PFSK-1 (cell line): ENCODE data around the gene MANSC4.

Experiments
- FOXP2 ChIP-seq: optimal IDR thresholded peaks from 2 replicates; pipeline ENCODE3; 2011; ENCODE audit warnings: borderline replicate concordance, control low read depth, inconsistent platforms; ENCODE audit not compliant: insufficient read depth; ENCODE audit errors: extremely low read length, extremely low read depth
- POLR2AphosphoS5 ChIP-seq: IDR thresholded peaks from 2 replicates; pipeline ENCODE4 v1.6.1; 2012; ENCODE audit warnings: low read depth, mild to moderate bottlenecking, control low read depth, low read length, moderate library complexity
- SIN3A ChIP-seq: IDR thresholded peaks from 2 replicates; pipeline ENCODE4 v1.6.1; 2012; ENCODE audit warnings: mild to moderate bottlenecking, low read length, moderate library complexity, borderline replicate concordance; ENCODE audit not compliant: insufficient read depth
- TAF1 ChIP-seq: IDR thresholded peaks from 2 replicates; pipeline ENCODE4 v1.6.1; 2012; ENCODE audit warnings: low read length, control low read depth, borderline replicate concordance; ENCODE audit not compliant: insufficient read depth
- TF ChIP-seq, protein P1 (sequence below), 2 experiments: IDR thresholded peaks; 2 replicates each; pipeline versions ENCODE4 v1.6.1 to v1.8.0; 2011 to 2012; ENCODE audit warnings: low read depth in 2 of 2, low read length in 2 of 2, control low read depth in 1 of 2, inconsistent platforms in 1 of 2, mild to moderate bottlenecking in 1 of 2, moderate library complexity in 1 of 2; ENCODE audit not compliant: insufficient read depth in 1 of 2

The MANSC4 gene

DNA sequence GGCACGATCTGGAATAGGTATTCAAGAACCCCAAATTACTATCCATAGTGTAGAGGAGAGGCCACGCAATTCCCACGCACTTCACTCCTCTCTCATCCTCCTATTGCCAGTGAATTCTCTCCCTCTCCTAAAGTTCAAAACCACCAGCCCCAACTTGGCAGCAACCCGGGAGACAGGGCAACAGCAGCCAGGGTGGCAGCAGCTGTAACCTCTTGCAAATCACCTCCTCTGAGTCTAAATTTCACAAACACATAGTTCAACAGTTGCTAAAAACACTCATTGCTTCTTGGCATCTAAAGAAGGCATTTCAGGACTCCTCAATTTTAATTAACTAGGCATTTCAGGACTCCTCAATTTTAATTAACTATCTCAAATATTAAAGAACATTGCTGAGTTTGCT, 37.7 kb upstream of the MANSC4 start:
- TF ChIP-seq, protein P1, sequence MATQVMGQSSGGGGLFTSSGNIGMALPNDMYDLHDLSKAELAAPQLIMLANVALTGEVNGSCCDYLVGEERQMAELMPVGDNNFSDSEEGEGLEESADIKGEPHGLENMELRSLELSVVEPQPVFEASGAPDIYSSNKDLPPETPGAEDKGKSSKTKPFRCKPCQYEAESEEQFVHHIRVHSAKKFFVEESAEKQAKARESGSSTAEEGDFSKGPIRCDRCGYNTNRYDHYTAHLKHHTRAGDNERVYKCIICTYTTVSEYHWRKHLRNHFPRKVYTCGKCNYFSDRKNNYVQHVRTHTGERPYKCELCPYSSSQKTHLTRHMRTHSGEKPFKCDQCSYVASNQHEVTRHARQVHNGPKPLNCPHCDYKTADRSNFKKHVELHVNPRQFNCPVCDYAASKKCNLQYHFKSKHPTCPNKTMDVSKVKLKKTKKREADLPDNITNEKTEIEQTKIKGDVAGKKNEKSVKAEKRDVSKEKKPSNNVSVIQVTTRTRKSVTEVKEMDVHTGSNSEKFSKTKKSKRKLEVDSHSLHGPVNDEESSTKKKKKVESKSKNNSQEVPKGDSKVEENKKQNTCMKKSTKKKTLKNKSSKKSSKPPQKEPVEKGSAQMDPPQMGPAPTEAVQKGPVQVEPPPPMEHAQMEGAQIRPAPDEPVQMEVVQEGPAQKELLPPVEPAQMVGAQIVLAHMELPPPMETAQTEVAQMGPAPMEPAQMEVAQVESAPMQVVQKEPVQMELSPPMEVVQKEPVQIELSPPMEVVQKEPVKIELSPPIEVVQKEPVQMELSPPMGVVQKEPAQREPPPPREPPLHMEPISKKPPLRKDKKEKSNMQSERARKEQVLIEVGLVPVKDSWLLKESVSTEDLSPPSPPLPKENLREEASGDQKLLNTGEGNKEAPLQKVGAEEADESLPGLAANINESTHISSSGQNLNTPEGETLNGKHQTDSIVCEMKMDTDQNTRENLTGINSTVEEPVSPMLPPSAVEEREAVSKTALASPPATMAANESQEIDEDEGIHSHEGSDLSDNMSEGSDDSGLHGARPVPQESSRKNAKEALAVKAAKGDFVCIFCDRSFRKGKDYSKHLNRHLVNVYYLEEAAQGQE (IDR thresholded peaks at IDR 0.05; ENCODE audit: insufficient read depth in 1 of 2, low read depth in 2 of 2, low read length in 2 of 2): no peak
- TF ChIP-seq FOXP2: no peak
- no peak for TF ChIP-seq TAF1
- TF ChIP-seq POLR2AphosphoS5: no peak
- no peak for TF ChIP-seq SIN3A

DNA sequence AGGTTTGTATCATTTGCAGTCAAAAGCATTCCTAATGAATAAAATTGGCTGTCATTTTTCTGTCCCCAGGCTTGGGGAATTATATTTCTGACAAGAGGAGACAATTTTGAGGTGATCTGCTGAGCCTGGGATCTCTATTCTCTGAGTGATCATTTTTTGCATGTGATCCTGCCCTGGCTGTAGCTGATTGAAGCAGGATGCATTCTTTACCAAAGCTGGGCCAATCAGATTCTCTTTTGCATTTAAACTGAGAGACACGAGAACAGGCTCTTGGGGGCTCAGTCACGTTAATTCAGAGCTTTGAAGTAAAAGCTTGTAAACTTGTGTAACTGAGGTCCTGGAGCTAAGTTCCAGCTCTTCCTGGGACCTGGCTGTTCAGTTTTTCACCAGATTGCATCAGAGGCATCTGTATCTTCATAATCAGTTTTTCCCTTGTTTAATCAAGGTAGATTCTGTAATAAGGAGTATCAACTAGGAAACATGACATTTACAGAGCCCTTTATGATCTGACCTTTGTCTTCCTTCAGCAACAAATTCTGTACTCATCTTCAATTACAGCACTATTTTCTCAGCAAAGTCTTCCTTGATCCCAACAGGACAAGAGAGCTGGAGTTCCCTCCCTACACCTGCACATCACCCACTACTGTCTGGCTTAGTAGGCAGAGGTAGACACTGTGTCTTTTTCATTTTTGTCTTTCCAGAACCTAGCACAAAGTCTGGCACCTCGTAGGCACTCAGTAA, 35.0 kb upstream of the MANSC4 start:
- TF ChIP-seq TAF1 (no peak), POLR2AphosphoS5 (no peak), SIN3A (no peak)

GRCh38 chr12:27814411-27814810, 34.4 kb upstream of the MANSC4 start:
- TF ChIP-seq SIN3A (no peak), TAF1 (no peak), POLR2AphosphoS5 (no peak), FOXP2 (no peak)
- TF ChIP-seq, protein P1 (IDR thresholded peaks at IDR 0.05; ENCODE audit: insufficient read depth in 1 of 2, low read depth in 2 of 2, low read length in 2 of 2): no peak

DNA sequence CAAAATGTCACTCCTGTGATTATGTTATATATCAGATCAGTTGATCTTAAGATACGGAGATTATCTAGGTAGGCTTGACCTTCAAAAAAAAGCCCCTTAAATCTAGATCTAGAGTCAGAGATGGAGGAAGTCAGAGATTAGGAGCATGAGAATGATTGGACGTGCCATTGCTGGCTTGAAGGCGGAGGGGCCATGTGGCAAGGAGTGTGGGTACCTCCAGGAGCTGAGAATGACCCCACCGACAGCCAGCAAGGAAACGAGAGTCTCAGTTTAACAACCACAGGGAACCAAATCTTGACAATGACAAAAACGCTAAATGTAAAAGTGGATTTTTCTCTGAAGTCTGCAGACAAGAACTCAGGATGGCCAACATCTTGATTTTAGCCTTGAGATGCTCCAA, 32.5 kb upstream of the MANSC4 start:
- TF ChIP-seq FOXP2 (no peak), POLR2AphosphoS5 (no peak), TAF1 (no peak), SIN3A (no peak)
- TF ChIP-seq, protein P1 (IDR thresholded peaks at IDR 0.05; ENCODE audit: insufficient read depth in 1 of 2, low read depth in 2 of 2, low read length in 2 of 2): no peak

DNA sequence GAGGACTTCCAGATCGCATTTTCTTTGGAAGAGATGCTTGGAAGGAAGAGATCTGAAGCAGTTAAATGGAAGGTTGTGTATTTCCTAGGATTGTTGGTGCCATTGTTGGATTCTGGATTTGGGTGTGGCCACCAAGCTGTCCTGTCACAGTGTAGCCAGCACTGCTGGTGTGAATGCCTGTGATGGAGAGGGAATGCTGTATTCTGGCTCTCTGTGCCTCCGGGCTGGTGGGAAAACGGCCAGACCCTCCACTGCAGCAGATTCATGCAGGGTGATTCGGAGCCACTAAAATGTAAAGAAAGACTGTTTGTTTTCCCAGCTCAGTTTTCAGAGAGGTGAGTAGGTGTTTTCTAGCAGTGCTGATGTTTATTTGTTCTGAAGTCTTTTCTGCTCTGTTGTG, 30.7 kb upstream of the MANSC4 start:
- no peak for TF ChIP-seq FOXP2
- TF ChIP-seq TAF1: no peak
- TF ChIP-seq, protein P1 (IDR thresholded peaks at IDR 0.05; ENCODE audit: insufficient read depth in 1 of 2, low read depth in 2 of 2, low read length in 2 of 2): no peak
- TF ChIP-seq POLR2AphosphoS5: no peak
- no peak for TF ChIP-seq SIN3A
